Parathyroid adenoma (tissue), 2 donors: ENCODE results near the gene CACNA1S.

Experiments
- H2AFZ ChIP-seq: fragments of 300-600 bp; sonication (generic); one replicate; pipeline ENCODE4 v1.7.0; 2017; ENCODE audit warnings: antibody characterized with exemption, mild to moderate bottlenecking
- H3K27ac ChIP-seq: fragments of 300-600 bp; sonication (generic); one replicate; pipeline ENCODE4 v1.7.0; 2017
- H3K27me3 ChIP-seq: fragments of 300-600 bp; sonication (generic); one replicate; pipeline ENCODE4 v1.7.0; 2017; ENCODE audit warnings: low read length; ENCODE audit not compliant: control insufficient read depth, insufficient read depth
- H3K36me3 ChIP-seq: fragments of 300-600 bp; sonication (generic); one replicate; pipeline ENCODE4 v1.7.0; 2017; ENCODE audit warnings: low read length; ENCODE audit not compliant: control insufficient read depth, insufficient read depth
- H3K4me1 ChIP-seq: fragments of 300-600 bp; sonication (generic); one replicate; pipeline ENCODE4 v1.7.0; 2017; ENCODE audit warnings: control low read depth
- H3K4me2 ChIP-seq: fragments of 300-600 bp; sonication (generic); one replicate; pipeline ENCODE4 v1.7.0; 2017; ENCODE audit warnings: low read length
- H3K4me3 ChIP-seq: fragments of 300-600 bp; sonication (generic); one replicate; pipeline ENCODE4 v1.7.0; 2017; ENCODE audit warnings: low read depth, low read length
- H3K79me2 ChIP-seq: fragments of 300-600 bp; sonication (generic); one replicate; pipeline ENCODE4 v1.7.0; 2017; ENCODE audit warnings: control low read depth
- H3K9ac ChIP-seq: fragments of 300-600 bp; sonication (generic); one replicate; pipeline ENCODE4 v1.7.0; 2017; ENCODE audit warnings: mild to moderate bottlenecking
- H3K9me3 ChIP-seq: fragments of 300-600 bp; sonication (generic); one replicate; pipeline ENCODE4 v1.7.0; 2017; ENCODE audit warnings: low read length; ENCODE audit not compliant: control insufficient read depth
- CTCF ChIP-seq: fragments of 300-600 bp; sonication (generic); IDR thresholded peaks from one replicate; pipeline ENCODE4 v1.7.0; 2017; ENCODE audit warnings: antibody characterized with exemption, mild to moderate bottlenecking
- donor health status: primary hyperparathyroidism.

Gene CACNA1S

GRCh38 chr1:201098992-201099677 lies 13.1 kb downstream of the CACNA1S start:
- Histone ChIP-seq H3K4me1 (no peaks in the 10 kb centered on the region), H3K27me3 (no peaks in the 10 kb centered on the region)

GRCh38 chr1:201096977-201097856 lies 15.0 kb downstream of the CACNA1S start:
- Histone ChIP-seq H3K4me3 (no peak overlapping the region), H3K4me1 (no peaks in the 10 kb centered on the region)

More at GRCh38 chr1:201098992-201099677, 13.1 kb downstream of the CACNA1S start:
- H3K79me2 ChIP-seq: no peaks in the 10 kb centered on the region
- no peaks in the 10 kb centered on the region for H3K9me3 ChIP-seq
- no peak for TF ChIP-seq CTCF
- H3K4me2 ChIP-seq: no peak overlapping the region
- no peak overlapping the region for H3K9ac ChIP-seq
- H3K4me3 ChIP-seq: no peak overlapping the region
- H2AFZ ChIP-seq: no peak overlapping the region
- H3K36me3 ChIP-seq: no peaks in the 10 kb centered on the region
- no peak overlapping the region for H3K27ac ChIP-seq

GRCh38 chr1:201096041-201096461 lies 16.2 kb downstream of the CACNA1S start:
- no peak for TF ChIP-seq CTCF
- H3K9me3 ChIP-seq: no peaks in the 10 kb centered on the region
- no peaks in the 10 kb centered on the region for H3K36me3 ChIP-seq
- no peak overlapping the region for H2AFZ ChIP-seq
- H3K79me2 ChIP-seq: no peaks in the 10 kb centered on the region
- H3K4me2 ChIP-seq: no peak overlapping the region
- no peak overlapping the region for H3K9ac ChIP-seq
- H3K4me3 ChIP-seq: no peak overlapping the region
- no peaks in the 10 kb centered on the region for H3K4me1 ChIP-seq
- no peak overlapping the region for H3K27ac ChIP-seq
- no peaks in the 10 kb centered on the region for H3K27me3 ChIP-seq

More at GRCh38 chr1:201096977-201097856, 15.0 kb downstream of the CACNA1S start:
- Histone ChIP-seq H3K27me3 (no peaks in the 10 kb centered on the region), H3K27ac (no peak overlapping the region), H3K9ac (no peak overlapping the region), H3K79me2 (no peaks in the 10 kb centered on the region), H3K9me3 (no peaks in the 10 kb centered on the region), H3K4me2 (no peak overlapping the region), H3K36me3 (no peaks in the 10 kb centered on the region), H2AFZ (no peak overlapping the region)
- no peak for TF ChIP-seq CTCF

GRCh38 chr1:201095581-201095980 lies 16.6 kb downstream of the CACNA1S start:
- no peaks in the 10 kb centered on the region for H3K79me2 ChIP-seq
- no peak for TF ChIP-seq CTCF

More at GRCh38 chr1:201095581-201095980, 16.6 kb downstream of the CACNA1S start:
- Histone ChIP-seq H3K4me2 (no peak overlapping the region), H3K4me3 (no peak overlapping the region), H3K27me3 (no peaks in the 10 kb centered on the region), H3K36me3 (no peaks in the 10 kb centered on the region), H3K9me3 (no peaks in the 10 kb centered on the region), H2AFZ (no peak overlapping the region), H3K27ac (no peak overlapping the region), H3K9ac (no peak overlapping the region), H3K4me1 (no peaks in the 10 kb centered on the region)
